GM21367 (cell line): Measurements from ENCODE around the gene AQR.

ENCODE experiments used
- ATAC-seq: cut with Tn5 transposase; IDR thresholded peaks from one replicate; pipeline ENCODE4 v1.9.1; 2021; ENCODE audit not compliant: unreplicated experiment

The AQR gene

GRCh38 chr15:34969340-34970097 lies at the start of gene AQR:
TSS of gene AQR (minus strand) at chr15:34969742. CDS start at chr15:34969613, 129 bp downstream.
- peak; percentile 97 for ATAC-seq

GRCh38 chr15:35014241-35014640 lies 44.7 kb upstream of the AQR start:
- no peak for ATAC-seq

GRCh38 chr15:35013370-35013769 lies 43.8 kb upstream of the AQR start:
- ATAC-seq: no peak

GRCh38 chr15:35007397-35007796 lies 37.9 kb upstream of the AQR start:
- ATAC-seq: no peak

- ATAC-seq: no peak
Measured at GRCh38 chr15:35005933-35006332, 36.4 kb upstream of the AQR start.

GRCh38 chr15:35003928-35004327 lies 34.4 kb upstream of the AQR start:
- ATAC-seq: no peak

GRCh38 chr15:35000511-35000910 lies 31.0 kb upstream of the AQR start:
- no peak for ATAC-seq

- no peak for ATAC-seq
Measured at GRCh38 chr15:34999906-35000305, 30.4 kb upstream of the AQR start.

GRCh38 chr15:34994925-34995324 lies 25.4 kb upstream of the AQR start:
- no peak for ATAC-seq

- peak; percentile 93 for ATAC-seq
Measured at GRCh38 chr15:34993877-34994276, 24.3 kb upstream of the AQR start.

GRCh38 chr15:34993412-34993811 lies 23.9 kb upstream of the AQR start:
- no peak for ATAC-seq

- ATAC-seq: peak; percentile 67
Measured at GRCh38 chr15:34988027-34988902, 18.7 kb upstream of the AQR start, which contains the start of gene ZNF770. TSS of gene ZNF770 (minus strand) at chr15:34988287. CDS start at chr15:34983434, 4,853 bp downstream.

- no peak for ATAC-seq
Measured at GRCh38 chr15:34987609-34988026, 18.1 kb upstream of the AQR start.

- ATAC-seq: no peak
Measured at GRCh38 chr15:34986771-34987480, 17.4 kb upstream of the AQR start.

- no peak for ATAC-seq
Measured at GRCh38 chr15:34986326-34986725, 16.8 kb upstream of the AQR start.

GRCh38 chr15:34984889-34985630 lies 15.5 kb upstream of the AQR start:
- no peak for ATAC-seq

- no peak for ATAC-seq
Measured at GRCh38 chr15:34976743-34977142, 7.2 kb upstream of the AQR start.

GRCh38 chr15:34976073-34976472 lies 6.5 kb upstream of the AQR start:
- no peak for ATAC-seq

GRCh38 chr15:34973512-34973911 lies 4.0 kb upstream of the AQR start:
- ATAC-seq: no peak

GRCh38 chr15:34970098-34970643 lies 629 bp upstream of the AQR start:
- peak; percentile 1 for ATAC-seq
